PFSK-1 (cell line): ENCODE measurements around the gene SH3TC1.

Experiments
- FOXP2 ChIP-seq: optimal IDR thresholded peaks from 2 replicates; pipeline ENCODE3; 2011; ENCODE audit warnings: borderline replicate concordance, control low read depth, inconsistent platforms; ENCODE audit not compliant: insufficient read depth; ENCODE audit errors: extremely low read length, extremely low read depth
- POLR2AphosphoS5 ChIP-seq: IDR thresholded peaks from 2 replicates; pipeline ENCODE4 v1.6.1; 2012; ENCODE audit warnings: low read depth, mild to moderate bottlenecking, control low read depth, low read length, moderate library complexity
- SIN3A ChIP-seq: IDR thresholded peaks from 2 replicates; pipeline ENCODE4 v1.6.1; 2012; ENCODE audit warnings: mild to moderate bottlenecking, low read length, moderate library complexity, borderline replicate concordance; ENCODE audit not compliant: insufficient read depth
- TAF1 ChIP-seq: IDR thresholded peaks from 2 replicates; pipeline ENCODE4 v1.6.1; 2012; ENCODE audit warnings: low read length, control low read depth, borderline replicate concordance; ENCODE audit not compliant: insufficient read depth
- TF ChIP-seq, protein P1 (sequence below), 2 experiments: IDR thresholded peaks; 2 replicates each; pipeline versions ENCODE4 v1.6.1 to v1.8.0; 2011 to 2012; ENCODE audit warnings: low read depth in 2 of 2, low read length in 2 of 2, control low read depth in 1 of 2, inconsistent platforms in 1 of 2, mild to moderate bottlenecking in 1 of 2, moderate library complexity in 1 of 2; ENCODE audit not compliant: insufficient read depth in 1 of 2

The SH3TC1 gene

DNA sequence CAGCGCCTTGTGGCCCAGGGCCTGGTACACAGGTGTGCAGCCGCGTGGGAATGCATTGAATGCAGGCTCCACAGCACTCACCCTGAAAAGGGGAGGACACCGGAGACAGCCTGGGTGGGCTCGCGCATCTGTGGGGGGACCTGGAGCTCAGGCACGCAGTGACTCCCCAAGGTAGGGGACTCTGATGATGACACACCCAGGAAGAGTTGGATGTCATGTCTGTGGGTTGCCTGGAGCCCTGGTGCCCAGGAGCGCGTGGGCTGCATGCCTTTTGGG is 37.8 kb downstream of the SH3TC1 start:
- TF ChIP-seq TAF1, result no peak
- TF ChIP-seq, protein P1, sequence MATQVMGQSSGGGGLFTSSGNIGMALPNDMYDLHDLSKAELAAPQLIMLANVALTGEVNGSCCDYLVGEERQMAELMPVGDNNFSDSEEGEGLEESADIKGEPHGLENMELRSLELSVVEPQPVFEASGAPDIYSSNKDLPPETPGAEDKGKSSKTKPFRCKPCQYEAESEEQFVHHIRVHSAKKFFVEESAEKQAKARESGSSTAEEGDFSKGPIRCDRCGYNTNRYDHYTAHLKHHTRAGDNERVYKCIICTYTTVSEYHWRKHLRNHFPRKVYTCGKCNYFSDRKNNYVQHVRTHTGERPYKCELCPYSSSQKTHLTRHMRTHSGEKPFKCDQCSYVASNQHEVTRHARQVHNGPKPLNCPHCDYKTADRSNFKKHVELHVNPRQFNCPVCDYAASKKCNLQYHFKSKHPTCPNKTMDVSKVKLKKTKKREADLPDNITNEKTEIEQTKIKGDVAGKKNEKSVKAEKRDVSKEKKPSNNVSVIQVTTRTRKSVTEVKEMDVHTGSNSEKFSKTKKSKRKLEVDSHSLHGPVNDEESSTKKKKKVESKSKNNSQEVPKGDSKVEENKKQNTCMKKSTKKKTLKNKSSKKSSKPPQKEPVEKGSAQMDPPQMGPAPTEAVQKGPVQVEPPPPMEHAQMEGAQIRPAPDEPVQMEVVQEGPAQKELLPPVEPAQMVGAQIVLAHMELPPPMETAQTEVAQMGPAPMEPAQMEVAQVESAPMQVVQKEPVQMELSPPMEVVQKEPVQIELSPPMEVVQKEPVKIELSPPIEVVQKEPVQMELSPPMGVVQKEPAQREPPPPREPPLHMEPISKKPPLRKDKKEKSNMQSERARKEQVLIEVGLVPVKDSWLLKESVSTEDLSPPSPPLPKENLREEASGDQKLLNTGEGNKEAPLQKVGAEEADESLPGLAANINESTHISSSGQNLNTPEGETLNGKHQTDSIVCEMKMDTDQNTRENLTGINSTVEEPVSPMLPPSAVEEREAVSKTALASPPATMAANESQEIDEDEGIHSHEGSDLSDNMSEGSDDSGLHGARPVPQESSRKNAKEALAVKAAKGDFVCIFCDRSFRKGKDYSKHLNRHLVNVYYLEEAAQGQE (IDR thresholded peaks at IDR 0.05; ENCODE audit: insufficient read depth in 1 of 2, low read depth in 2 of 2, low read length in 2 of 2), result no peak
- TF ChIP-seq POLR2AphosphoS5, result no peak
- TF ChIP-seq FOXP2, result no peak
- TF ChIP-seq SIN3A, result no peak

- TF ChIP-seq, protein P1 (IDR thresholded peaks at IDR 0.05; ENCODE audit: insufficient read depth in 1 of 2, low read depth in 2 of 2, low read length in 2 of 2), result no peak
- TF ChIP-seq POLR2AphosphoS5 (no peak), SIN3A (no peak), TAF1 (no peak), FOXP2 (no peak)
Observed at GRCh38 chr4:8237256-8237989, 38.3 kb downstream of the SH3TC1 start.

DNA sequence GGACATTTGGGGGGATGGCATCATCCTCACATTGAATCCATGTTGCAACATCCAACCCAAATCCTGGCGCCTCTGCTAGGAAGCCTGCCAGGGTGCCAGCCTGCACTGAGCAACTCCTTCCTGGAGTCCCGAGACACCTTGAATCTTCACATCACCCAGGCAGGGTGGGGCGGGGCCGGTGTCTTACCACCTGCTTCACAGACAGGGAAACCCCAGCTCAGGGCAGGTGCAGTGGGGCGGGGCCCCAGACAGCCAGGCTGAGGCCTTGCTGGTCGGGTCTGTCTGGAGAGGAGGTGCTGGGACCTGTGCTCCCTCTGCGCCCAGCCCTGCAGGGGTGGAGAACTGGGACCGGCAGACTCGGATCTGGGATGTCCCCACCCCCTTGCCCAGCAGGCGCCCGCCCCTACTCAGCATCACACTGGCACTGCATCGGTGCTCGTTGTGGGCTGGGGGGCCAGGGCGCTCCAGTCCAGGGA is 39.0 kb downstream of the SH3TC1 start:
- TF ChIP-seq, protein P1 (IDR thresholded peaks at IDR 0.05; ENCODE audit: insufficient read depth in 1 of 2, low read depth in 2 of 2, low read length in 2 of 2), result no peak

DNA sequence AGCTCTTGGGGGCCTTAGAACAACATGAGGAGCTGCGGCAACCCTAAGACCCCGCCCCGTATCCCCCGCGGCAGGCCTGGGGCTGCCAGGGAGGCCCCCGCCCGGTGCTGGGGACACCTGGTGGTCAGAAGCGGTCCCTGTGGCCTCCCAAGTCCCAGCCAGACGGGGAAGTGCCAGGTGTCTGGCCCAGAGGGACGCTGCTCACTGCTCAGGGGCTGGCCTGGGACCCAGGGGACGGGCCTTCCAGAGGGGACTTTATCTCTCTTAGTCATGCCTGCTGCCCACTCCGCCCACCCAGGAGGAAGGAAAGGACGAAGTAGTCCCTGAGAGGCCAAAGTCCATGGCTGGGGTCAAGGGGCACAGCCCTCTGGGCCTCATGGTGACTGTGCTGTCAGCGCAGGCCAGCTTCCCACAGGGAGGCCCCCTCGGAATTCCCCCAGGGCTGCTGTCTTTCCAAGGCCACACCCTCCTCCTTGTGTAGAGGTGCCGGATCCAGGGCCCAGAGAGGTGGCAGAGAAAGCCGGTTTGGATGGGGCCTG is 39.5 kb downstream of the SH3TC1 start:
- TF ChIP-seq, protein P1 (IDR thresholded peaks at IDR 0.05; ENCODE audit: insufficient read depth in 1 of 2, low read depth in 2 of 2, low read length in 2 of 2), result no peak
- TF ChIP-seq SIN3A (no peak), TAF1 (no peak), FOXP2 (no peak), POLR2AphosphoS5 (no peak)

GRCh38 chr4:8239226-8239625 is 40.1 kb downstream of the SH3TC1 start:
- no peak for TF ChIP-seq FOXP2
